Measurements from ENCODE around the gene AP1B1.
"Not testable (repeated sequence)": the region's sequence is repeated elsewhere in the genome, so short reads cannot be mapped to it uniquely, and the experiment has no call there.

DNA sequence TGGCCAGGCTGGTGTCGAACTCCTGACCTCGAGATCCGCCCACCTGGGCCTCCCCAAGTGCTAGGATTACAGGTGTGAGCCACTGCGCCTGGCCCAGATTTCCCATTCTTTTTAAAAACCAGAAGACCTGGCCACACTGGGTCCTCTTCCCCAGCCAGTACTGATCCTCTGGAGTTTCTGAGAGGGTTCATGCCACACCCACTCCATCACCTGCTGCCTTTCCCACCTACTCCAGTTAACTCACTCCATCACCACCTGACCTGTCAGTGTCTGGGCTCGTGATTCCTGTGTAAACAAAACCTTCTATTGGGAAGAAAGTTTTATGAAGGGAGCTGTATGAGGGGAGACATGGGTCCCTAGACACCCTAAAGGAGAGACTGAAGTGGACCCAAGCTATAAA is 30.3 kb upstream of the AP1B1 start:
- TF ChIP-seq EP300, POLR2A, POLR2AphosphoS5 (IDR thresholded peaks at IDR 0.05): not testable (repeated sequence)
- TF ChIP-seq, protein P1, sequence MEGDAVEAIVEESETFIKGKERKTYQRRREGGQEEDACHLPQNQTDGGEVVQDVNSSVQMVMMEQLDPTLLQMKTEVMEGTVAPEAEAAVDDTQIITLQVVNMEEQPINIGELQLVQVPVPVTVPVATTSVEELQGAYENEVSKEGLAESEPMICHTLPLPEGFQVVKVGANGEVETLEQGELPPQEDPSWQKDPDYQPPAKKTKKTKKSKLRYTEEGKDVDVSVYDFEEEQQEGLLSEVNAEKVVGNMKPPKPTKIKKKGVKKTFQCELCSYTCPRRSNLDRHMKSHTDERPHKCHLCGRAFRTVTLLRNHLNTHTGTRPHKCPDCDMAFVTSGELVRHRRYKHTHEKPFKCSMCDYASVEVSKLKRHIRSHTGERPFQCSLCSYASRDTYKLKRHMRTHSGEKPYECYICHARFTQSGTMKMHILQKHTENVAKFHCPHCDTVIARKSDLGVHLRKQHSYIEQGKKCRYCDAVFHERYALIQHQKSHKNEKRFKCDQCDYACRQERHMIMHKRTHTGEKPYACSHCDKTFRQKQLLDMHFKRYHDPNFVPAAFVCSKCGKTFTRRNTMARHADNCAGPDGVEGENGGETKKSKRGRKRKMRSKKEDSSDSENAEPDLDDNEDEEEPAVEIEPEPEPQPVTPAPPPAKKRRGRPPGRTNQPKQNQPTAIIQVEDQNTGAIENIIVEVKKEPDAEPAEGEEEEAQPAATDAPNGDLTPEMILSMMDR (IDR thresholded peaks at IDR 0.05) = not testable (repeated sequence)
